ENCODE measurements around the gene SPTB. TPM values are rescaled to one million over a fixed set of nuclear protein-coding genes. Genes with fewer than 3 reads are reported as not detected.

SPTB gene
- total RNA-seq, 1 experiment from 2014 or later: 2.3 TPM

- Histone ChIP-seq H3K4me3 (ENCODE audit: low read length) (no peak overlapping the region), H3K79me2 (ENCODE audit: low read length) (peaks cover 74% of the 10 kb centered on the region), H3K4me2 (ENCODE audit: low read length) (peak overlapping the region; percentile 74), H3F3A (ENCODE audit: low read length, unreplicated experiment) (no peaks in the 10 kb centered on the region), H3K9me3 (ENCODE audit: low read length) (no peaks in the 10 kb centered on the region), H3K9ac (ENCODE audit: low read length) (no peak overlapping the region; the same call in 1 of the 2 replicates), H4K20me1 (ENCODE audit: low read length) (no peaks in the 10 kb centered on the region), H3K27ac (ENCODE audit: low read length) (peak overlapping the region; percentile 84), H3K9me2 (replicated peaks; ENCODE audit: low read length) (no peaks in the 10 kb centered on the region), H3K27me3 (ENCODE audit: low read length) (no peaks in the 10 kb centered on the region), H2AFZ (ENCODE audit: low read length) (no peak overlapping the region), H3K4me1 (ENCODE audit: insufficient read depth, low read length) (peaks cover 58% of the 10 kb centered on the region), H3K36me3 (ENCODE audit: low read depth, low read length) (peaks cover 10% of the 10 kb centered on the region)
- intact Hi-C loops (cut with micrococcal nuclease): no loop called here
- TF ChIP-seq EZH2 (IDR thresholded peaks at IDR 0.05; ENCODE audit: low read length, unreplicated experiment) (no peak), EZH2phosphoT487 (IDR thresholded peaks at IDR 0.05; ENCODE audit: borderline replicate concordance, low read length) (no peak), CTCF (conservative IDR thresholded peaks at IDR 0.05; ENCODE audit: low read depth, low read length) (no peak)
- DNase-seq (no peak), ATAC-seq (no peak)
- ChIA-PET POLR2A (ENCODE audit: unreplicated experiment) (interaction anchor here (0.6 kb wide), 3 partner anchors 25 to 295 kb away, joined by 3 to 6 read pairs (median 5); no protein-coding TSS in a partner anchor), CTCF (interaction anchor here (0.6 to 1.1 kb wide), 5 partner anchors 37 to 50 kb away, joined by 3 to 6 read pairs (median 5); no protein-coding TSS in a partner anchor)
- BruUV-seq (replicated peaks): no TSS peak
Observed at GRCh38 chr14:64725261-64725815, 154.4 kb downstream of the SPTB start.

DNA sequence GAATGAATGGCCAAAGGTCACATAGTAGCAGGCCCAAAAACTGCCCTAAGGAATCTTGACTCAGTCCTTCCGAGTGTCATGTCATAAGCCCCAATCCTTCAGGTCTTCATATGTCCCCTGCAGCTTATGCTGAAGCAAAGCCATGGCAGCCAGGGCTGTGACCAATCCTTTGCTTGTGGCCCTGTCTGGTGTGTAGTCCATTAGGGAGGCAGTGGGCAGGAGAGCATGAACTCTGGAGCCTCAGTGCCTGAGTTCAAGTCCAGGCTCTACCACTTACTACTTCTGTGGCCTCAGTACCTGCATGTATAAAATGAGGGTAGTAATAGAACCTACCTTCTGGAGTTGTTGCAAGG lies 155.2 kb downstream of the SPTB start:
- Histone ChIP-seq H3K4me3 (ENCODE audit: low read length) (no peak overlapping the region), H3K9me2 (replicated peaks; ENCODE audit: low read length) (no peaks in the 10 kb centered on the region), H3K9me3 (ENCODE audit: low read length) (no peaks in the 10 kb centered on the region), H2AFZ (ENCODE audit: low read length) (no peak overlapping the region), H3K4me1 (ENCODE audit: insufficient read depth, low read length) (peaks cover 64% of the 10 kb centered on the region), H3K36me3 (ENCODE audit: low read depth, low read length) (peaks cover 10% of the 10 kb centered on the region), H3K9ac (ENCODE audit: low read length) (no peak overlapping the region), H3K4me2 (ENCODE audit: low read length) (peak overlapping the region; percentile 74; the same call in 1 of the 2 replicates), H3K27me3 (ENCODE audit: low read length) (no peaks in the 10 kb centered on the region), H3F3A (ENCODE audit: low read length, unreplicated experiment) (peaks cover 4% of the 10 kb centered on the region), H3K27ac (ENCODE audit: low read length) (peak overlapping the region; percentile 84), H3K79me2 (ENCODE audit: low read length) (peaks cover 78% of the 10 kb centered on the region), H4K20me1 (ENCODE audit: low read length) (no peaks in the 10 kb centered on the region)
- intact Hi-C loops (cut with micrococcal nuclease): no loop called here
- no peak for TF ChIP-seq EZH2 (IDR thresholded peaks at IDR 0.05; ENCODE audit: low read length, unreplicated experiment)
- no TSS peak for BruUV-seq (replicated peaks)
- no peak for ATAC-seq
- no peak for DNase-seq
- ChIA-PET CTCF (interaction anchor here (0.5 to 0.9 kb wide), 3 partner anchors 16 to 206 kb away, joined by 3 to 6 read pairs (median 3); no protein-coding TSS in a partner anchor), POLR2A (ENCODE audit: unreplicated experiment) (no interaction called here)

- peaks cover 8% of the 10 kb centered on the region for H3F3A ChIP-seq (ENCODE audit: low read length, unreplicated experiment)
- peak overlapping the region; percentile 1 for H3K27ac ChIP-seq (ENCODE audit: low read length)
- H3K27me3 ChIP-seq (ENCODE audit: low read length): no peaks in the 10 kb centered on the region
- no TSS peak for BruUV-seq (replicated peaks)
- H3K4me1 ChIP-seq (ENCODE audit: insufficient read depth, low read length): peaks cover 71% of the 10 kb centered on the region
- no peak for ATAC-seq
- ChIA-PET POLR2A (ENCODE audit: unreplicated experiment) (no interaction called here), CTCF (interaction anchor here (0.6 kb wide), 1 partner anchor 205 kb away, joined by 3 read pairs; no protein-coding TSS in a partner anchor)
- H3K36me3 ChIP-seq (ENCODE audit: low read depth, low read length): peaks cover 6% of the 10 kb centered on the region
- DNase-seq: no peak
- intact Hi-C loops (cut with micrococcal nuclease): no loop called here
- H3K4me3 ChIP-seq (ENCODE audit: low read length): no peak overlapping the region
- H3K79me2 ChIP-seq (ENCODE audit: low read length): peaks cover 84% of the 10 kb centered on the region
- no peak overlapping the region for H3K4me2 ChIP-seq (ENCODE audit: low read length)
- H3K9me3 ChIP-seq (ENCODE audit: low read length): no peaks in the 10 kb centered on the region
- H3K9ac ChIP-seq (ENCODE audit: low read length): no peak overlapping the region
- no peaks in the 10 kb centered on the region for H3K9me2 ChIP-seq (replicated peaks; ENCODE audit: low read length)
- no peak for TF ChIP-seq CTCF (conservative IDR thresholded peaks at IDR 0.05; ENCODE audit: low read depth, low read length)
- no peak for TF ChIP-seq EZH2phosphoT487 (IDR thresholded peaks at IDR 0.05; ENCODE audit: borderline replicate concordance, low read length)
- no peak for TF ChIP-seq EZH2 (IDR thresholded peaks at IDR 0.05; ENCODE audit: low read length, unreplicated experiment)
- no peak overlapping the region for H2AFZ ChIP-seq (ENCODE audit: low read length)
- H4K20me1 ChIP-seq (ENCODE audit: low read length): no peaks in the 10 kb centered on the region
Observed at GRCh38 chr14:64723691-64724577, 155.8 kb downstream of the SPTB start.

All from PC-3 (cell line).